Prostate gland (tissue), 2 donors: Measurements from ENCODE around the gene ZNF827.

Source experiments
- POLR2AphosphoS5 ChIP-seq: sonication (generic); formaldehyde crosslinking; IDR thresholded peaks from one replicate; pipeline ENCODE4 v1.6.1; 2017; ENCODE audit warnings: antibody characterized with exemption
- TF ChIP-seq, protein P1 (sequence below), 4 experiments: fragments of 200-600 bp in 2 of 4; fragments of 450-650 bp in 2 of 4; sonication (generic) in 2 of 4; IDR thresholded peaks; 1 replicate in 3 of 4; 2 replicates in 1 of 4; pipeline ENCODE4 v1.5.1; 2016 to 2019; ENCODE audit warnings: antibody characterized with exemption in 4 of 4, mild to moderate bottlenecking in 2 of 4, moderate library complexity in 2 of 4

DNA sequence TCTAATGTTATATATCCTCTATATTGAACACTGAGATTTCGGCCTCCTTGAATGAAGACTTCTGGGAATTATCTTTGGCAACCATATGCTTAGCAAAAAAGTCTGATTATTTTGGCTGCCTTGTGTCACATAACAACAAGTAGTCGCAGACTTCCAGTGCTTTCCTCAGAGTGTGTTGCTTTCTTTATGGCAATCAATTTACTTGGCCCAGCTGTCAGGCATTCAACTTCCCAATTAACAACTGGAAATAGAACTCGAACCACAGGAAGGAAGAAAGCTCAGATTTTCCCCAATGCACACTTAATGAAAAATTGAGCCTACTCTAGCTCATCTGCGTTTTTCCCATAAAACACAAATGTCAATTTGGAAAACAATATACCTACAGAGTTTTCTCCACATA lies 71.6 kb downstream of the ZNF827 start:
- TF ChIP-seq, protein P1, sequence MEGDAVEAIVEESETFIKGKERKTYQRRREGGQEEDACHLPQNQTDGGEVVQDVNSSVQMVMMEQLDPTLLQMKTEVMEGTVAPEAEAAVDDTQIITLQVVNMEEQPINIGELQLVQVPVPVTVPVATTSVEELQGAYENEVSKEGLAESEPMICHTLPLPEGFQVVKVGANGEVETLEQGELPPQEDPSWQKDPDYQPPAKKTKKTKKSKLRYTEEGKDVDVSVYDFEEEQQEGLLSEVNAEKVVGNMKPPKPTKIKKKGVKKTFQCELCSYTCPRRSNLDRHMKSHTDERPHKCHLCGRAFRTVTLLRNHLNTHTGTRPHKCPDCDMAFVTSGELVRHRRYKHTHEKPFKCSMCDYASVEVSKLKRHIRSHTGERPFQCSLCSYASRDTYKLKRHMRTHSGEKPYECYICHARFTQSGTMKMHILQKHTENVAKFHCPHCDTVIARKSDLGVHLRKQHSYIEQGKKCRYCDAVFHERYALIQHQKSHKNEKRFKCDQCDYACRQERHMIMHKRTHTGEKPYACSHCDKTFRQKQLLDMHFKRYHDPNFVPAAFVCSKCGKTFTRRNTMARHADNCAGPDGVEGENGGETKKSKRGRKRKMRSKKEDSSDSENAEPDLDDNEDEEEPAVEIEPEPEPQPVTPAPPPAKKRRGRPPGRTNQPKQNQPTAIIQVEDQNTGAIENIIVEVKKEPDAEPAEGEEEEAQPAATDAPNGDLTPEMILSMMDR (IDR thresholded peaks at IDR 0.05), result no peak
- TF ChIP-seq POLR2AphosphoS5, result no peak
